GM23338 (cell line): ENCODE data around the gene POLR1C. TPM values are rescaled to one million over a fixed set of nuclear protein-coding genes. Genes with fewer than 3 reads are reported as not detected.

Experiments
- ATAC-seq: fragments of 200-7000 bp; cut with Tn5 transposase; 3 replicates; pipeline ENCODE4 v1.9.1; 2020
- DNase-seq: peaks from one replicate; pipeline ENCODE4 v3.0.0-alpha.2; 2015; ENCODE audit warnings: low spot score
- H2AFZ ChIP-seq: fragments of 200-600 bp; sonication (generic); 2 replicates; pipeline ENCODE4 v1.8.0; 2016; ENCODE audit warnings: antibody characterized with exemption, mild to moderate bottlenecking, moderate library complexity
- H3F3A ChIP-seq: fragments of 200-600 bp; sonication (generic); replicated peaks from 2 replicates; pipeline ENCODE4 v1.8.0; 2017; ENCODE audit warnings: antibody characterized with exemption, mixed run types, low read depth
- H3K27ac ChIP-seq: fragments of 200-600 bp; sonication (generic); 2 replicates; pipeline ENCODE4 v1.6.1; 2016; ENCODE audit warnings: low read depth
- H3K27me3 ChIP-seq: fragments of 200-600 bp; sonication (generic); 2 replicates; pipeline ENCODE4 v1.8.0; 2016; ENCODE audit warnings: mild to moderate bottlenecking, mixed run types, moderate library complexity; ENCODE audit not compliant: insufficient read depth
- H3K36me3 ChIP-seq: fragments of 200-600 bp; sonication (generic); 2 replicates; pipeline ENCODE4 v1.8.0; 2016; ENCODE audit warnings: mild to moderate bottlenecking; ENCODE audit not compliant: insufficient read depth
- H3K4me1 ChIP-seq: fragments of 200-600 bp; sonication (generic); 2 replicates; pipeline ENCODE4 v1.8.0; 2016; ENCODE audit warnings: mild to moderate bottlenecking, moderate library complexity; ENCODE audit not compliant: insufficient read depth
- H3K4me2 ChIP-seq: fragments of 200-600 bp; sonication (generic); 2 replicates; pipeline ENCODE4 v1.7.1; 2017; ENCODE audit warnings: mixed run types
- H3K4me3 ChIP-seq: fragments of 200-600 bp; sonication (generic); 2 replicates; pipeline ENCODE4 v1.6.1; 2016; ENCODE audit warnings: mixed run types
- H3K79me2 ChIP-seq: fragments of 200-600 bp; sonication (generic); replicated peaks from 2 replicates; pipeline ENCODE4 v1.8.0; 2017; ENCODE audit warnings: mild to moderate bottlenecking; ENCODE audit not compliant: insufficient read depth
- H3K9me2 ChIP-seq: fragments of 200-600 bp; sonication (generic); 2 replicates; pipeline ENCODE4 v1.8.0; 2017; ENCODE audit not compliant: insufficient read depth
- H4K20me1 ChIP-seq: fragments of 200-600 bp; sonication (generic); replicated peaks from 2 replicates; pipeline ENCODE4 v1.8.0; 2017; ENCODE audit warnings: mild to moderate bottlenecking; ENCODE audit not compliant: insufficient read depth
- H3K27ac Mint-ChIP-seq: 2 replicates; pipeline ENCODE4 v1.8.0; 2020; ENCODE audit warnings: inconsistent platforms, mild to moderate bottlenecking, moderate library complexity, mixed read lengths
- H3K27me3 Mint-ChIP-seq: 3 replicates; pipeline ENCODE4 v1.8.0; 2022; ENCODE audit warnings: low read depth, mild to moderate bottlenecking, moderate library complexity, mixed read lengths, inconsistent platforms; ENCODE audit not compliant: insufficient read depth, poor library complexity
- H3K36me3 Mint-ChIP-seq: 3 replicates; pipeline ENCODE4 v1.8.0; 2021; ENCODE audit warnings: low read depth, mild to moderate bottlenecking, inconsistent platforms, moderate library complexity, mixed read lengths
- H3K4me1 Mint-ChIP-seq: 3 replicates; pipeline ENCODE4 v1.8.0; 2020; ENCODE audit warnings: mild to moderate bottlenecking, inconsistent platforms, mixed read lengths
- H3K4me3 Mint-ChIP-seq: 3 replicates; pipeline ENCODE4 v1.8.0; 2021; ENCODE audit warnings: moderate library complexity, mild to moderate bottlenecking, inconsistent platforms, mixed read lengths
- H3K9me3 Mint-ChIP-seq: 3 replicates; pipeline ENCODE4 v1.8.0; 2020; ENCODE audit warnings: moderate library complexity, mild to moderate bottlenecking, inconsistent platforms, mixed read lengths
- EZH2 ChIP-seq: fragments of 200-600 bp; sonication (generic); IDR thresholded peaks from one replicate; pipeline ENCODE4 v1.8.0; 2017; ENCODE audit warnings: antibody characterized with exemption, mild to moderate bottlenecking, low read depth; ENCODE audit not compliant: unreplicated experiment
- NANOG ChIP-seq: IDR thresholded peaks from 2 replicates; pipeline ENCODE4 v1.6.1; 2016; ENCODE audit warnings: antibody characterized with exemption, borderline replicate concordance
- REST ChIP-seq: IDR thresholded peaks from one replicate; pipeline ENCODE4 v1.6.1; 2018; ENCODE audit warnings: antibody characterized with exemption; ENCODE audit not compliant: unreplicated experiment
- STAT1 ChIP-seq: IDR thresholded peaks from one replicate; pipeline ENCODE4 v1.6.1; 2016; ENCODE audit warnings: antibody characterized with exemption; ENCODE audit not compliant: unreplicated experiment
- ZNF114 ChIP-seq: fragments of 250-450 bp; sonication (Bioruptor Pico); IDR thresholded peaks from 2 replicates; pipeline ENCODE4 v1.5.0; 2020; ENCODE audit warnings: mild to moderate bottlenecking, moderate library complexity
- ZNF331 ChIP-seq: fragments of 250-450 bp; sonication (Bioruptor Pico); IDR thresholded peaks from 2 replicates; pipeline ENCODE4 v1.5.0; 2020; ENCODE audit warnings: low read depth, mild to moderate bottlenecking, moderate library complexity
- polyA plus RNA-seq: library from polyadenylated mRNA; unstranded; fragments of >200 nt; fragmentation: Nextera tagmentation; extraction: Ambion mirVana; gene quantifications from 2 replicates; pipeline ENCODE4 v1.2.1, GENCODE V29; 2016
- total RNA-seq: library from RNA; depleted of rRNA; stranded (reverse); fragments of >200 nt; shearing (Covaris generic); gene quantifications from 2 replicates; pipeline ENCODE4 v1.2.3, GENCODE V29; 2014
- TF ChIP-seq, protein P1 (sequence below): fragments of 250-450 bp; sonication (Bioruptor Pico); IDR thresholded peaks from 2 replicates; pipeline ENCODE4 v1.5.0; 2020; ENCODE audit warnings: mild to moderate bottlenecking, moderate library complexity

Gene POLR1C
- total and polyA plus RNA-seq, 2 experiments from 2014 or later: 26.6 to 47.0 TPM

DNA sequence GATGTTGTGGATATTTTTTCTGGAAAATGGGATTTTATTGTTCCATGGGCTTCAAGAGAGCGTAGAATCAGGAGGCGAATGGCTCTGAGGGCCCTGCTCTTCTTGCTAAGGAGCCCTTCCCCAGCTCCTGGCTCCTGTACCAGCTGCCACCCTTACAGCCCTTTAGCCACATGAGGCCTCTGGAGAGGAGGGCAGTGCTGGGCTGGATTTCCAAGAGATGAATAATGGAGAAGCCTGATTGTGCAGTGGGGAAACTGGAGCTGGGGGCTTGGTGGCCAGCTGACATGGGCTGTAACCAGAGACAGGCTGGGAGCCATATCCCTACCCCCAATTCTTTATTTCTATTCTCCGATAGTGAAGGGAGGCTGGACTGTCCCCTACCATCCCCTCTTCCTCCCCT, 16.0 kb upstream of the POLR1C start:
- no peak overlapping the region for H2AFZ ChIP-seq
- peaks cover 5% of the 10 kb centered on the region for H3K4me1 Mint-ChIP-seq
- H3K4me3 ChIP-seq: no peak overlapping the region
- peaks cover 4% of the 10 kb centered on the region for H3K4me1 ChIP-seq
- peaks cover 4% of the 10 kb centered on the region; the same call in 1 of the 2 replicates for H3K79me2 ChIP-seq
- H3K9me2 ChIP-seq: no peaks in the 10 kb centered on the region
- DNase-seq (no peak), ATAC-seq (no peak)
- no peak overlapping the region for H3K4me2 ChIP-seq
- H3F3A ChIP-seq: peaks cover 1% of the 10 kb centered on the region
- no peak overlapping the region for H3K27ac ChIP-seq
- H3K36me3 Mint-ChIP-seq: peaks cover 61% of the 10 kb centered on the region
- H3K27ac Mint-ChIP-seq: no peak overlapping the region
- no peaks in the 10 kb centered on the region for H3K9me3 Mint-ChIP-seq
- H3K4me3 Mint-ChIP-seq: no peak overlapping the region; the same call in 2 of the 3 replicates
- peaks cover 2% of the 10 kb centered on the region; the same call in 1 of the 2 replicates for H3K36me3 ChIP-seq
- TF ChIP-seq STAT1 (no peak), EZH2 (no peak), ZNF331 (CRISPR knock-in tag) (no peak), ZNF114 (no peak), NANOG (no peak), REST (no peak)
- TF ChIP-seq, protein P1, sequence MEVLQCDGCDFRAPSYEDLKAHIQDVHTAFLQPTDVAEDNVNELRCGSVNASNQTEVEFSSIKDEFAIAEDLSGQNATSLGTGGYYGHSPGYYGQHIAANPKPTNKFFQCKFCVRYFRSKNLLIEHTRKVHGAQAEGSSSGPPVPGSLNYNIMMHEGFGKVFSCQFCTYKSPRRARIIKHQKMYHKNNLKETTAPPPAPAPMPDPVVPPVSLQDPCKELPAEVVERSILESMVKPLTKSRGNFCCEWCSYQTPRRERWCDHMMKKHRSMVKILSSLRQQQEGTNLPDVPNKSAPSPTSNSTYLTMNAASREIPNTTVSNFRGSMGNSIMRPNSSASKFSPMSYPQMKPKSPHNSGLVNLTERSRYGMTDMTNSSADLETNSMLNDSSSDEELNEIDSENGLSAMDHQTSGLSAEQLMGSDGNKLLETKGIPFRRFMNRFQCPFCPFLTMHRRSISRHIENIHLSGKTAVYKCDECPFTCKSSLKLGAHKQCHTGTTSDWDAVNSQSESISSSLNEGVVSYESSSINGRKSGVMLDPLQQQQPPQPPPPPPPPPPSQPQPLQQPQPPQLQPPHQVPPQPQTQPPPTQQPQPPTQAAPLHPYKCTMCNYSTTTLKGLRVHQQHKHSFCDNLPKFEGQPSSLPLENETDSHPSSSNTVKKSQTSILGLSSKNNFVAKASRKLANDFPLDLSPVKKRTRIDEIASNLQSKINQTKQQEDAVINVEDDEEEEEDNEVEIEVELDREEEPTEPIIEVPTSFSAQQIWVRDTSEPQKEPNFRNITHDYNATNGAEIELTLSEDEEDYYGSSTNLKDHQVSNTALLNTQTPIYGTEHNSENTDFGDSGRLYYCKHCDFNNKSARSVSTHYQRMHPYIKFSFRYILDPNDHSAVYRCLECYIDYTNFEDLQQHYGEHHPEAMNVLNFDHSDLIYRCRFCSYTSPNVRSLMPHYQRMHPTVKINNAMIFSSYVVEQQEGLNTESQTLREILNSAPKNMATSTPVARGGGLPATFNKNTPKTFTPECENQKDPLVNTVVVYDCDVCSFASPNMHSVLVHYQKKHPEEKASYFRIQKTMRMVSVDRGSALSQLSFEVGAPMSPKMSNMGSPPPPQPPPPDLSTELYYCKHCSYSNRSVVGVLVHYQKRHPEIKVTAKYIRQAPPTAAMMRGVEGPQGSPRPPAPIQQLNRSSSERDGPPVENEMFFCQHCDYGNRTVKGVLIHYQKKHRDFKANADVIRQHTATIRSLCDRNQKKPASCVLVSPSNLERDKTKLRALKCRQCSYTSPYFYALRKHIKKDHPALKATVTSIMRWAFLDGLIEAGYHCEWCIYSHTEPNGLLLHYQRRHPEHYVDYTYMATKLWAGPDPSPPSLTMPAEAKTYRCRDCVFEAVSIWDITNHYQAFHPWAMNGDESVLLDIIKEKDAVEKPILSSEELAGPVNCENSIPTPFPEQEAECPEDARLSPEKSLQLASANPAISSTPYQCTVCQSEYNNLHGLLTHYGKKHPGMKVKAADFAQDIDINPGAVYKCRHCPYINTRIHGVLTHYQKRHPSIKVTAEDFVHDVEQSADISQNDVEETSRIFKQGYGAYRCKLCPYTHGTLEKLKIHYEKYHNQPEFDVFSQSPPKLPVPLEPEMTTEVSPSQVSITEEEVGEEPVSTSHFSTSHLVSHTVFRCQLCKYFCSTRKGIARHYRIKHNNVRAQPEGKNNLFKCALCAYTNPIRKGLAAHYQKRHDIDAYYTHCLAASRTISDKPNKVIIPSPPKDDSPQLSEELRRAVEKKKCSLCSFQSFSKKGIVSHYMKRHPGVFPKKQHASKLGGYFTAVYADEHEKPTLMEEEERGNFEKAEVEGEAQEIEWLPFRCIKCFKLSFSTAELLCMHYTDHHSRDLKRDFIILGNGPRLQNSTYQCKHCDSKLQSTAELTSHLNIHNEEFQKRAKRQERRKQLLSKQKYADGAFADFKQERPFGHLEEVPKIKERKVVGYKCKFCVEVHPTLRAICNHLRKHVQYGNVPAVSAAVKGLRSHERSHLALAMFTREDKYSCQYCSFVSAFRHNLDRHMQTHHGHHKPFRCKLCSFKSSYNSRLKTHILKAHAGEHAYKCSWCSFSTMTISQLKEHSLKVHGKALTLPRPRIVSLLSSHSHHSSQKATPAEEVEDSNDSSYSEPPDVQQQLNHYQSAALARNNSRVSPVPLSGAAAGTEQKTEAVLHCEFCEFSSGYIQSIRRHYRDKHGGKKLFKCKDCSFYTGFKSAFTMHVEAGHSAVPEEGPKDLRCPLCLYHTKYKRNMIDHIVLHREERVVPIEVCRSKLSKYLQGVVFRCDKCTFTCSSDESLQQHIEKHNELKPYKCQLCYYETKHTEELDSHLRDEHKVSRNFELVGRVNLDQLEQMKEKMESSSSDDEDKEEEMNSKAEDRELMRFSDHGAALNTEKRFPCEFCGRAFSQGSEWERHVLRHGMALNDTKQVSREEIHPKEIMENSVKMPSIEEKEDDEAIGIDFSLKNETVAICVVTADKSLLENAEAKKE: no peak
- H3K27me3 Mint-ChIP-seq: peaks cover 9% of the 10 kb centered on the region
- no peaks in the 10 kb centered on the region for H3K27me3 ChIP-seq
- peaks cover 6% of the 10 kb centered on the region for H4K20me1 ChIP-seq
